Measurements from ENCODE around the gene COPE. TPM values are rescaled to one million over a fixed set of nuclear protein-coding genes. Genes with fewer than 3 reads are reported as not detected.

Gene COPE
- total and polyA plus RNA-seq, 2 of the 8 experiments (the other 6 are each of a cell fraction or from before 2014, with no cell fraction given) = 178 to 356 TPM

GRCh38 chr19:18893587-18894253 is 25.5 kb downstream of the COPE start (continued):
- TF ChIP-seq EP300 (IDR thresholded peaks at IDR 0.05; ENCODE audit: borderline replicate concordance in 1 of 2, low read depth in 2 of 2, low read length in 2 of 2) = no peak
- no peak for TF ChIP-seq CTCF (IDR thresholded peaks at IDR 0.05; ENCODE audit: control extremely low read depth in 1 of 3, insufficient read depth in 1 of 3, low read depth in 1 of 3, low read length in 3 of 3)
- TF ChIP-seq SP4 (IDR thresholded peaks at IDR 0.05; ENCODE audit: low read length) = no peak
